Activated naive CD4-positive, alpha-beta T cell (primary cell): Measurements from ENCODE around the gene CD9.
A peak's percentile ranks its signal among the peaks of the same experiment; 100 is the strongest.
"Not testable (repeated sequence)": the region's sequence is repeated elsewhere in the genome, so short reads cannot be mapped to it uniquely, and the experiment has no call there.

Experiments
- DNase-seq, 4 experiments: peaks; one replicate each; lab custom pipeline; 2025; lab: John Stamatoyannopoulos, UW

Gene CD9

GRCh38 chr12:6180268-6181051 is 19.7 kb upstream of the CD9 start:
- no peak for DNase-seq

GRCh38 chr12:6181166-6181565 is 19.0 kb upstream of the CD9 start:
- no peak for DNase-seq

GRCh38 chr12:6181583-6182278 is 18.5 kb upstream of the CD9 start:
- no peak for DNase-seq

- no peak for DNase-seq
These were observed 17.8 kb upstream of the CD9 start for GRCh38 chr12:6182279-6182898.

- DNase-seq: no peak
These were observed 16.3 kb upstream of the CD9 start for GRCh38 chr12:6183689-6184428.

GRCh38 chr12:6185961-6186827 is 14.0 kb upstream of the CD9 start:
- DNase-seq: no peak

GRCh38 chr12:6187948-6188793 is 12.0 kb upstream of the CD9 start:
- DNase-seq: no peak

DNA sequence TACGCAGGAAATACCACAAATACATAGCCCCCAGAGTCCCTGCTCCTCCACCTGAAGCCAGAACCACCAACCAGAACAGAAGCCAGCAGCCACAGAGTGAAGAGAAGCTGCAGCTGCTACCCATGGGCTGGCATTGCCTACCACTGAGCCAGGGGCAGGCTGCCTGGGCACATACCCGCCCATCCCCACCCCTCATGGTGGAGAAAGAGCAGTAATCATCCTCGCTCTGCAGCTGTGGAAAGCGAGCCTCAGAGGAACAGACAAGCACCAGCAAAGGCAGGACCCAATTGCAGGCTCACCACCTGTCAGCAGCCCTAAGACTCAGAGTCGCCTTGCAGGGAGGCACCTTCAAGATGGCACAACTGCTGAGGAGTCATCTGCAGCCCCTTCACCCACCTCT is 11.2 kb upstream of the CD9 start:
- no peak for DNase-seq

- DNase-seq: not testable (repeated sequence)
These were observed 10.1 kb upstream of the CD9 start for GRCh38 chr12:6189952-6190598.

- not testable (repeated sequence) for DNase-seq
These were observed 9.3 kb upstream of the CD9 start for GRCh38 chr12:6190767-6191530.

GRCh38 chr12:6192604-6193380 is 7.4 kb upstream of the CD9 start:
- DNase-seq: no peak

- DNase-seq: no peak
These were observed 6.1 kb upstream of the CD9 start for GRCh38 chr12:6193853-6194815.

- DNase-seq: peak; percentile 32 to 68 (median 58)
These were observed 4.3 kb upstream of the CD9 start for GRCh38 chr12:6195665-6196535.

- no peak for DNase-seq
These were observed 2.1 kb upstream of the CD9 start for GRCh38 chr12:6198051-6198450.

- DNase-seq: no peak
These were observed 1.6 kb upstream of the CD9 start for GRCh38 chr12:6198556-6198955.

GRCh38 chr12:6198985-6199530 is 1.1 kb upstream of the CD9 start:
- DNase-seq: no peak
